Fibroblast of skin of left biceps (primary cell): ENCODE measurements around the gene PRPH.
"Not testable (repeated sequence)": the region's sequence is repeated elsewhere in the genome, so short reads cannot be mapped to it uniquely, and the experiment has no call there.

Experiments
- DNase-seq, 2 experiments: peaks; one replicate each; pipeline ENCODE4 v3.0.0-alpha.2; 2013; ENCODE audit warnings: low read depth in 2 of 2

PRPH gene

DNA sequence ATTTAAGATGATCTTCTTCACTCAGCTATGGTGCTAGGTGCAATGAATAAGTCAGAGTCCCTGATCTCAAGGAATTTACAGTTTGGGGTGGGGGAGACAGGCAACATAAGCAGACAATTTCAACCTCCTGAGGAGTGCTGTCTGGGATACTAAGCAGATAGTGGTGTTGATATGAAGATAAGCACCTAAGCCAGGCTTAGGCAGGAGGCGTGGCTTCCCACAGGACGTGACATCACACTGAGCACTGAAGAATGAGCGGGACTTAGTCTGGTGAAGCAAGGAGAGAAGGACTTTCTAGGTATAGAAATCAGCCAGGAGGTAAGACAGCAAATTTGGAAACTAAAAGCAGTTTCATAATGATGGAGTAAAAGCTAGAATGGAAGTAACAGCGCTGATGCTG lies 6.8 kb downstream of the PRPH start:
- DNase-seq: no peak

DNA sequence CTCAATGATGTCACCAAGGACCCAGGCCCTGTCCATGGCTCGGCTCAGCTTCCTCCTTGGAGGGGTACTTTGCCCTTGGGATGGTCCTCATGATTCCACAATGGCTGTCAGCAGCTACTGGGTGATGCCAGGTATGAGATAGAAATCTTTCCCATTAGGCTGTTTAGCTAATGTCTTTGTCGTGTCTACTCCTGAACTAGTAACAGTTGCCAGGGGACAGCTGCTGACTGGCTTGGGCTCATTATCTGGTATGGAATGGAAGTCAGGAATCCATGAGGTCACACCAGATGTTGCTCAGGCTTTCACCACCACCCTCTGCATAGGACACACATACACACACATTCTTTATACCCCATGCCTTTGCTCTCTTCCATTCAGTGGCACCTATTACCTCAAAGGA lies 9.2 kb downstream of the PRPH start:
- DNase-seq: no peak

DNA sequence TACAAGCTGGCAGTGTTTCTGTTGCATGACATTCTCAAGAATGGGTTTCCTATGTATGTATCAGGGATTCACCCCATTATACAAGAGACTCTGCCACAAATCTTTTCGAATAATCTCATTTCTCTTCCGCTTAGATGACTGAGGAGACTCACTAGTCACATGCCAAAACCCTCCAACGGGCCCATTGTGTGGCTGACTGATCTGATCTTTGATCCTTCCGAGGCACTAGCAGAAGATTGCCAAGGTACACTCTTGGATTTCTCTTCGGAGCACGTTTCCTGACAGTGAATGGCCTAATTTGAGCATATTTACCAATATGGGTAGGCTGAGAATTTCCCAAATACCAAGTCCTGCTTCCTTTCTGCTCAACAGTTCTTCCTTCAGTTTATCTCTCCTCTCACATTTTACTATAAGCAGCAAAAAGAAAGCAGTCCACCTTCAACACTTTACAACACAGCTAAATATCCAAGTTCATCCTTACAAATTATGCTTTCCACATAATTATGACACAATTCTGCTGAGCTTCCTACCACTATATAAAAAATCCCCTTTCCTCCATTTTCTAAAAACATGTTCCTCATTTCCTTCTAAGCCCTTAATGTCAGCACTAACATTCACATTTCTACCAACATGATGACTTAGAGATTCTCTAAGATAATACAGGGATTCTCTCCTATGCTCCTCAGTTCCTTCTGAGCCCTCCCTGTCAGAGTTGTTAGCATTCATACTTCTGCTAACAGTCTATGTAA lies 11.0 kb downstream of the PRPH start:
- DNase-seq: no peak

DNA sequence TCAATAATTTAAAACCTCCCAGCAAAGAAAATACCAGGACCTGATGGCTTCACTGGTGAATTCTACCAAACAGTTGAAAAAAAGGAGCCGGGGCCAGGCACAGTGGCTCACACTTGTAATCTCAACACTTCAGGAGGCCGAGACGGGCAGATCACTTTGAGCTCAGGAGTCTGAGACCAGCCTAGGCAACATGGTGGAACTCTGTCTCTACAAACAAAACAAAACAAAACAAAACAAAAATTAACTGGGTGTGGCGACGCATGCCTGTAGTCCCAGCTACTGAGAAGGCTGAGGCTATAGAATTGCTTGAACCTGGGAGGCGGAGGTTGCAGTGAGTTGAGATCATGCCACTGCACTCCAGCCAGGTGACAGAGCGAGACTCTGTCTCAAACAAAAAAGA lies 14.4 kb downstream of the PRPH start:
- DNase-seq: no peak

DNA sequence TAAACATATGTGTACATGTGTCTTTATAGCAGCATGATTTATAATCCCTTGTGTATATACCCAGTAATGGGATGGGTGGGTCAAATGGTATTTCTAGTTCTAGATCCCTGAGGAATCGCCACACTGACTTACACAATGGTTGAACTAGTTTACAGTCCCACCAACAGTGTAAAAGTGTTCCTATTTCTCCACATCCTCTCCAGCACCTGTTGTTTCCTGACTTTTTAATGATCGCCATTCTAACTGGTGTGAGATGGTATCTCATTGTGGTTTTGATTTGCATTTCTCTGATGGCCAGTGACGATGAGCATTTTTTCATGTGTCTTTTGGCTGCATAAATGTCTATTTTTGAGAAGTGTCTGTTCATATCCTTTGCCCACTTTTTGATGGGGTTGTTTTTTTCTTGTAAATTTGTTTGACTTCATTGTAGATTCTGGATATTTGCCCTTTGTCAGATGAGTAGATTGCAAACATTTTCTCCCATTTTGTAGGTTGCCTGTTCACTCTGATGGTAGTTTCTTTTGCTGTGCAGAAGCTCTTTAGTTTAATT lies 15.6 kb downstream of the PRPH start:
- DNase-seq: not testable (repeated sequence)

DNA sequence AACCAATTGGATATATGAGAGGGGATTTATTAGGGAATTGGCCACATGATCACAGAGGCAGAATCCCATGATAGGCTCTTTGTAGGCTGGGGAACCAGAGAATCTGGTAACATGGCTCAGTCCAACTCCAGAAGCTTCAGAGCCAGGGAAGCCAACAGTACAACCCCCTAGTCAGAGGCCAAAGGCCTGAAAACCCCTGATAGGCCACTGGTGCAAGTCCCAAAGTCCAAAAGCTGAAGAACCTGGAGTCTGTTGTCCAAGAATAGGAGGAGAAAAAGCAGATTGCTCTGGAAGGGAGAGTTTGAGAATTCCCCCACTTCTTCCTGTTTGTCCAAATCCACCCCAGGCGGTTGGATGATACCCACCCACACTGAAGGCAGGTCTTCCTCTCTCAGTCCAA lies 19.9 kb downstream of the PRPH start:
- no peak for DNase-seq

DNA sequence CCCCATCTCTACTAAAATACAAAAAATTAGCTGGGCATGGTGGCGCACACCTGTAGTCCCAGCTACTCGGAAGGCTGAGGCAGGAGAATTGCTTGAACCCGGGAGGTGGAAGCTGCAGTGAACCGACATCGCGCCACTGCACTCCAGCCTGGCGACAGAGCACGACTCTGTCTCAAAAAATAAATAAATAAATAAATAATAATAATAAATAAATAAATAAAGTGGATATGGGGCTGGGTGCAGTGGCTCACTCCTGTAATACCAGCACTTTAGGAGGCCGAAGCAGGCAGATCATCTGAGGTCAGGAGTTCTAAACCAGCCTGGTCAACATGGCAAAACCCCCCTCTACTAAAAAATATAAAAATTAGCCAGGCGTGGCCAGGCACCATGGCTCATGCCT lies 22.2 kb downstream of the PRPH start:
- DNase-seq: not testable (repeated sequence)

DNA sequence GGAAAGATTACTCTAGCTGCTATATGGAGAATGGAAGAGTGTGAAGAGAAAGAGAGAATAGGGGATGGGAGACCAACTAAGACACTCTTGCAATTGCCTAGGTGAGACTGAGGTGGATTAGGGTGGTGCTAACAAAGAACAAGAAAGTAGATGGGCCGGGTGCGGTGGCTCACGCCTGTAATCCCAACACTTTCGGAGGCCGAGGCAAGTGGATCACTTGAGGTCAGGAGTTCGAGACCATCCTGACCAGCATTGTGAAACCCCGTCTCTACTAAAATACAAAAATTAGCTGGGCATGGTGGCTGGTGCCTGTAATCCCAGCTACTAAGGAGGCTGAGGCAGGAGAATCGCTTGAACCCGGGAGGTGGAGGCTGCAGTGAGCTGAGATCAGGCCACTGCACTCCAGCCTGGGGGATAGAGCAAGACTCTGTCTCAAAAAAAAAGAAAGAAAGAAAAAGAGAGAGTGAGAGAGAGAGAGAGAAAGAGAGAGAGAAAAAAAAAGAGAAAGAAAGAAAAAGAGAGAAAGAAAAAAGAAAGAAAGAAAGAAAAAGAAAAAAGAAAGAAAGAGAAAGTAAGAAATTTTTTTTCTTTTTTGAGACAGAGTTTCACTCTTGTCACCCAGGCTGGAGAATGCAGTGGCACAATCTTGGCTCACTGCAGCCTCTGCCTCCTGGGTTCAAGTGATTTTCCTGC lies 25.6 kb downstream of the PRPH start:
- DNase-seq: not testable (repeated sequence)

DNA sequence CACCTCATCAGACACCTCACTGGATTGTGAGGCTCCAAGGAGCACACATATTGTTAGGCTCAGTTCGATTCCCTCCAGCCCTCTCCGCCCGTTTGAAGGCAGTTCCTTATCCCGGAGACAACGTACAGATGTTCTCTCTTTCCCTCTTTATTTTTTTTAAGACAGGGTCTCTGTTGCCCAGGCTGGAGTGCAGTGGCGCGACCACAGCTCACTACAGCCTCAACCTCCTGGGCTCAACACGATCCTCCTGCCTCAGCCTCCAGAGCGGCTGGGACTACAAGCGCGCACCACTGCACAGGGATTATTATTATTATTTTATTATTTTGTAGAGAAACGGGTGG lies 27.4 kb downstream of the PRPH start:
- DNase-seq: no peak

DNA sequence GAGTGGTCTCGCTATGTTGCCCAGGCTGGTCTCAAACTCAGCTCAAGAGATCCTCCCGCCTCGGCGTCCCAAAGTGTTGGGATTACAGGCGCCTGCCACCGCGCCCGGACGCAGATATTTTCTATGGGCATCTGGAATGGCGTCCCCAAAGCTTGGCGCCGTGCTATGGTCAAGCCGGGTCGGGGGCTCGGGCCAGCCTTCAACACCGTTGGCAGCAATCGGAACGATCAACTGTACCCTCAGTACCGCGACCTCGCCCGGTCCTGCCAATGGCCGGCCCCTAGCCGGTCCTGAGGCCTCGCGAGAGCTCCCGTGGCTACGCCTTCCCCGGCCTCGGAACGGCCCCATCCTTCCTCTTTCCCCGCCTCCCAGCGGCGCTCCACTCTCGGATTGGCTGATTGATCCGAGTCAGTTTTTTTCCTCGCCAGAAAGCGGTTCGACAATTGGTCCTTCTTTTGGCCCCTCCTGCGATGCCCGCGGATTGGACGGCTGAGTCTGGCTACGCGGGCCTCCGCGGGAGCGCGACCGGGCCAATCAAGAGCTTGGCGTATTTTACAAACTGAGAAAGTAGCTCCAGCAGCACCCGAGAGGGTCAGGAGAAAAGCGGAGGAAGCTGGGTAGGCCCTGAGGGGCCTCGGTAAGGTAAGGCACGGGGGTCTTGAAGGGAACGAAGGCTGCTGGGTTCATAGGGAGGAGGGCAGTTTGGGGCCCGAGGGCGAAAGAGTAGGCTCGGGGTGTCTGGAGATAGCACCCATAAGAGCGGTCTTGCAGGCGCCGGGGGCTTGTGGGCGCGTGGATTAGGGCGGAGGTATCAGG lies 28.0 kb downstream of the PRPH start, which contains the start of gene TROAP:
TROAP (plus strand) TSS at position 548 of the 816 bp plus-strand sequence. CDS start 354 bp downstream, outside the sequence.
- DNase-seq: peak; percentile 95 to 96

DNA sequence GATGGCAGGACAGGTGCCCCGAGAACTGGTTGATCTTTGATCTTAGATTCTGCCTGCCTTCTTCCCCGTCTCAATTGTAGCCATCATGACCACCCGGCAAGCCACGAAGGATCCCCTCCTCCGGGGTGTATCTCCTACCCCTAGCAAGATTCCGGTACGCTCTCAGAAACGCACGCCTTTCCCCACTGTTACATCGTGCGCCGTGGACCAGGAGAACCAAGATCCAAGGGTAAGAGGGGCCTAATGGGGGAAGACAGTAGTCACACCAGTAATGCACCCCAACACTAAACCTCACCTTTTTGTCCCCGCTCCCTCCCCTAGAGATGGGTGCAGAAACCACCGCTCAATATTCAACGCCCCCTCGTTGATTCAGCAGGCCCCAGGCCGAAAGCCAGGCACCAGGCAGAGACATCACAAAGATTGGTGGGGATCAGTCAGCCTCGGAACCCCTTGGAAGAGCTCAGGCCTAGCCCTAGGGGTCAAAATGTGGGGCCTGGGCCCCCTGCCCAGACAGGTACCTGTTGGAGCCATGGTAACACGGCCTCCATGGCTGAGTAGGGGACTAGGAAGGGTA lies 28.7 kb downstream of the PRPH start:
- no peak for DNase-seq

DNA sequence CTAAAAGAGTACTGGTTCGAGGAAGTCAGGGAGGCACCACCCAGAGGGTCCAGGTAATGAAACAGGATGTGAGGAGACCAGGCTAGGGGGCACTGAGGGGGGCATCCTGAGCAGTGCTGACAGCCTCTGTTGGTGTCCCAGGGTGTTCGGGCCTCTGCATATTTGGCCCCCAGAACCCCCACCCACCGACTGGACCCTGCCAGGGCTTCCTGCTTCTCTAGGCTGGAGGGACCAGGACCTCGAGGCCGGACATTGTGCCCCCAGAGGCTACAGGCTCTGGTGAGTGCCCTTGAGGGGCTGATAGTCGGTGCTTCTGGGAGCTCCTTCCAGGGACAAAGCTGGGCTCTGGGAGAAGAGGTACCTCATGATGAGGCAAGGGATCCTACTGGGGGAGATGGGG lies 30.7 kb downstream of the PRPH start:
- DNase-seq: no peak

DNA sequence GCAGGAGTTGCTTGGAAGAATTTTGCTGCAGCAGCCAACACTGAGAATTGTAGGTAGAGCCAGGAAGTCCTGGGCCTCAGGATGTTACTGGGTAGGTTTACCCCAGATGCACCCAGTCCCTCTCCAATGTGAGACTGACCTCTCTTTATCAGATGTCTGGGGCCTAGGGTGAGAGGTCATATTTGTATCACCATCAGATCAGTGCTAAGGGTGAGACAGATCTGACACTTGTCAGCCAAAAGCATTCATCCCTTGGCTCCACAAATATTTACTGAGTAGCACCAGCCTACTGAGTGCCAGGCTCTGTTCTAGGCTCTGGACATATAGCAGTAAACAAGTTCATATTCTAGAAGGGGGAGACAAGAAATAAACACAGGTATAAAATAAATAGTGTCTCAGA lies 32.4 kb downstream of the PRPH start:
- DNase-seq: no peak

DNA sequence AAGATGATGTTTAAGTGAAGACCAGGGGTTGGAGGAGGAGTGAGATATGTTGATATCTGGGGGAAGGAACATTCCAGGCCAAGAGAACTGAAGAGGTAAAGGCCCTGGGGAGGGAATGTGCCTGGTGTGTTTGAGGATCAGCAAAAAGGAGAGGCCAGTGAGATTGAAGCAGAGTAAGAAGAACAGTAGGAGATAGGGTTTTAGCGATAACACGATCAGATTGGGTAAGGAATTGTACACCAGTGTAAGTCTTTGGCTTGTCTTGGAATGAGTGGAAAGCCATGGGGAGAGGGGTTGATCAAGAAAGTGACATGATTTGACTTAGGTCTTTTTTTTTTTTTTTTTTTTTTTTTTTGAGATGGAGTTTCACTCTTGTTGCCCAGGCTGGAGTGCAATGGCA lies 32.9 kb downstream of the PRPH start:
- DNase-seq: no peak

DNA sequence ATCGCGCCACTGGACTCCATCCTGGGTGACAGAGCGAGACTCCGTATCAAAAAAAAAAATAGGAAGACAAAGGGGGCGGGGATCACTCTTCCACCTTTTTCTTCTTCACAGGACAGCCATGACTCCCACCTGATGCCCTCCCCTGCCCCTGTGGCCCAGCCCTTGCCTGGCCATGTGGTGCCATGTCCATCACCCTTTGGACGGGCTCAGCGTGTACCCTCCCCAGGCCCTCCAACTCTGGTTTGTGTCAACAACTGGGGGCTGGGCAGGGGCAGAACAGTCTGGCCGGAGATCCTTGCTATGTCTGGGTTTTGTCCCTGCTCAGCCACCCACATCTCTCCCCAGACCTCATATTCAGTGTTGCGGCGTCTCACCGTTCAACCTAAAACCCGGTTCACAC lies 33.9 kb downstream of the PRPH start:
- DNase-seq: no peak

DNA sequence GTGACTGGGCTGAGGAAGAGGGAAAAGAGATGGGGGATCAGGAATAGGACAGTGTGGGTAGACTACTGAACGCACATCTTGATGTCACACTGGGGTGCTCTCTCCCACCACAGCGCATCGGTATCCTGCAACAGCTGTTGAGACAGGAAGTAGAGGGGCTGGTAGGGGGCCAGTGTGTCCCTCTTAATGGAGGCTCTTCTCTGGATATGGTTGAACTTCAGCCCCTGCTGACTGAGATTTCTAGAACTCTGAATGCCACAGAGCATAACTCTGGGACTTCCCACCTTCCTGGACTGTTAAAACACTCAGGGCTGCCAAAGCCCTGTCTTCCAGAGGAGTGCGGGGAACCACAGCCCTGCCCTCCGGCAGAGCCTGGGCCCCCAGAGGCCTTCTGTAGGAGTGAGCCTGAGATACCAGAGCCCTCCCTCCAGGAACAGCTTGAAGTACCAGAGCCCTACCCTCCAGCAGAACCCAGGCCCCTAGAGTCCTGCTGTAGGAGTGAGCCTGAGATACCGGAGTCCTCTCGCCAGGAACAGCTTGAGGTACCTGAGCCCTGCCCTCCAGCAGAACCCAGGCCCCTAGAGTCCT lies 35.2 kb downstream of the PRPH start:
- DNase-seq: no peak

DNA sequence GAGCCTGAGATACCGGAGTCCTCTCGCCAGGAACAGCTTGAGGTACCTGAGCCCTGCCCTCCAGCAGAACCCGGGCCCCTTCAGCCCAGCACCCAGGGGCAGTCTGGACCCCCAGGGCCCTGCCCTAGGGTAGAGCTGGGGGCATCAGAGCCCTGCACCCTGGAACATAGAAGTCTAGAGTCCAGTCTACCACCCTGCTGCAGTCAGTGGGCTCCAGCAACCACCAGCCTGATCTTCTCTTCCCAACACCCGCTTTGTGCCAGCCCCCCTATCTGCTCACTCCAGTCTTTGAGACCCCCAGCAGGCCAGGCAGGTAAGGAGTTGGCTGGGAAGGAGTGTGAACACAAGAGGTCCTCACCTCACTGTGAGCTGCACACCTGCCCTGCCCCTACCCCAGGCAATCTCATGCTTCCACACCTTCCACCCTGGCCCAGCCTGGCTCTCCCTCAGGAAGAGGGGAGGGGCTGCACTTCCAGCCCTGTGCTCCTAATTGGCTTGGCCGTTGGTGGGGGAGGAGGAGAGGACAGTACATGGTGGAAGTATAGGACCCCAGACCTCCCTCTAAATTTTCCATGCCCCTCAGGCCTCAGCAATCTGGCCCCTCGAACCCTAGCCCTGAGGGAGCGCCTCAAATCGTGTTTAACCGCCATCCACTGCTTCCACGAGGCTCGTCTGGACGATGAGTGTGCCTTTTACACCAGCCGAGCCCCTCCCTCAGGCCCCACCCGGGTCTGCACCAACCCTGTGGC lies 35.9 kb downstream of the PRPH start:
- DNase-seq: no peak

DNA sequence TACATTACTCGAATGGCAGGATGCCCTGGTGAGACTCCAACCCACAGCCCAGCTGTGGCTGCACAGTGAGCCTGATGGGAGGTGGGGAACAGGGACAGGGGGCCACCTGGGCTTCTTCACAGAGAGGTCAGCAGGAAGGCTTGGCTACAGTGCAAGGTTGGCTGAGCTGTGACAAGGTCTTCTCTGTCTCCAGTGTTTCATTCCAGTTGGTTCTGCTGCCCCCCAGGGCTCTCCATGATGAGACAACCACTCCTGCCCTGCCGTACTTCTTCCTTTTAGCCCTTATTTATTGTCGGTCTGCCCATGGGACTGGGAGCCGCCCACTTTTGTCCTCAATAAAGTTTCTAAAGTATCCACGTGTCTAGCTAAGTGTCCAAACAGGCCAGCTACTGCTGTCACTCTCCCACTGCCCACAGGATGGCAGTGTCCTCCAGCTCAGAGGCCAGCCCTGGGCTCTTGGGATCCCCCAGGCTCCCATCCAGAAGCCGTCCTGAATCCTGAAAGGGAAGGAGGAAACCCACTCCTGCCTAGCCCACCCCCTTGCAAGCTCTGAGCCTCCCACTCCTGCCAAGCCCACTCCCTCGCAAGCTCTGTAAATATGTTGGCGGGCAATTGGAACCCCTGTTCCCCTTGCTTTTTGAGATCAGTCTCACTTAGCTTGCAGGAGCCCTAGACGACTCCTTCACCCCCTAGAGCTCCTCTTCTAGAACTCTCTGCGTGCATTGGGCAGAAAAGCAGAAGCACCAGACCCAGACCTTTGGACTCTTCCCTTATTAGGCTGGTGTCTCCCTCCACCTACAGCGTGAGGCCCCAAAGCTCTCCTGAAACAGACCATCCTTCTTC lies 36.7 kb downstream of the PRPH start:
- DNase-seq: peak; percentile 18

DNA sequence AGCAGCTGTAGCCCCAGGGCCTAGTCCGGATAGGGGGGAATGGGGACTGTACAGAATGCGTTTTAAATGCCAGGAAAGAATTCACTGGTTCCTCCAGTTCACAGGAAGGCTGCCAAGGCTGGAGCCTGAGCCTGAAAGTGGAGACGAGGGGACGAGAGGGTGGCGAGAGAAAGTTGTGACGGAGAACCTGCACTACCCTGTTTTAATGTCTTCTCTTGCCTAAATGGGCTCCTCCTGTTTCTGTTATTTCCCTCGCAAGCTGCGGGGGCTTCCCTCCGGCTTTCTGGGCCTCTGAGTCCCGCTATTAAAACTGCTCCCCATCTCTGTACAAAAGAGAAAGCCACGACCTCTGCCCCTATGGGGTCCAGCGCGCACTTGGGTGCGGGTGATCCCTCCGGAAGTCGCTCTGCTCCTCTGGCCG lies 37.5 kb downstream of the PRPH start:
- DNase-seq: no peak

DNA sequence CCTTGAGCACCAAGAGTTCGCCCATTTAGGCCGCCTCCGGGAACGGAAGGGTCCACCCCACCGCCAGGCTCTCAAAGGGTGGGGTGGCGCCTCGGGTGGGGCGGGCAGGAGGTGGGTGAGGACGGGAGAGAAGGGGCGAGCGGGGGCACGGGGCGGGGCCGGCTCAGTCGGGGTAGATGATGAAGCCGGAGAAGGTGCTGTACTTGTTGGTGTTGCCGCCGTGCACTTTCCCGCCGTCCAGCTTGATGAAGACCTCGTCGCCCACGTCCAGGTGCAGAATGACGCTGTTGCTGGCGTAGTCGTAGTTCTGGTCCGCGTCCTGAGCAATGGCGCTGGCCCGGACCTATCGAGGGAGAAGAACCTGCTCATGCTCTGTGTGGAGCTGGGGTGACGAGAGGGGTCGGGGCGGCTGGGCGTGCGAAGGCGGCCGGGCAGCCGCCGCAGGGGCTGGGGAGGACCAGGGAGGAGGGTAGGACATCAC lies 38.0 kb downstream of the PRPH start:
- no peak for DNase-seq
